GM12878 (cell line): ENCODE data around the gene GABBR2. TPM values are rescaled to one million over a fixed set of nuclear protein-coding genes. Genes with fewer than 3 reads are reported as not detected.

Source experiments
- ATAC-seq: fragments of 200-7000 bp; cut with Tn5 transposase; 3 replicates; pipeline ENCODE4 v1.9.1; 2020; ENCODE audit warnings: mild to moderate bottlenecking, moderate library complexity
- BruUV-seq: library from RNA; stranded (reverse); fragments of 400-500 nt; replicated peaks from 2 replicates; lab custom pipeline; 2021; lab: Mats Ljungman, UMichigan
- CTCF ChIA-PET: fragments of 300-600 bp; sonication (Branson Sonifier 250); formaldehyde crosslinking; extraction: SDS; loops from one replicate; lab custom pipeline; 2021; ENCODE audit warnings: inconsistent platforms; lab: Yijun Ruan, JAX
- POLR2A ChIA-PET: fragments of 350-600 bp; formaldehyde crosslinking; extraction: SDS; loops from one replicate; lab custom pipeline; 2021; ENCODE audit warnings: inconsistent platforms; lab: Charles Lee
- RAD21 ChIA-PET: fragments of 300-600 bp; sonication (Branson Sonifier 250); formaldehyde crosslinking; loops from one replicate; lab custom pipeline; 2023; ENCODE audit warnings: antibody characterized with exemption; ENCODE audit not compliant: unreplicated experiment; lab: Charles Lee
- SMC1A ChIA-PET: fragments of 300-600 bp; sonication (Branson Sonifier 250); formaldehyde crosslinking; loops from one replicate; lab custom pipeline; 2023; ENCODE audit not compliant: unreplicated experiment, uncharacterized antibody; lab: Charles Lee
- DNase-seq: peaks from one replicate; pipeline ENCODE4 v3.0.0-alpha.2; 2011; ENCODE audit warnings: low read depth, low spot score
- FAIRE-seq: peaks from 3 replicates; lab custom pipeline; 2011; peaks lifted over from hg19 to GRCh38; lab: Jason Lieb, UNC
- H2AFZ ChIP-seq: 2 replicates; pipeline ENCODE4 v1.6.0; 2011; ENCODE audit warnings: low read depth, low read length, control low read depth; ENCODE audit not compliant: control insufficient read depth
- H3K27ac ChIP-seq: 2 replicates; pipeline ENCODE4 v1.5.1; 2011; ENCODE audit warnings: control low read depth; ENCODE audit not compliant: control insufficient read depth, insufficient read depth
- H3K27me3 ChIP-seq, 2 experiments: replicated peaks in 1 of 2; 2 replicates each; pipeline versions ENCODE4 v1.6.0 to v1.6.1; 2011; ENCODE audit warnings: low read length in 1 of 2; ENCODE audit not compliant: control insufficient read depth in 2 of 2, insufficient read depth in 2 of 2
- H3K36me3 ChIP-seq, 2 experiments: 2 replicates each; pipeline ENCODE4 v1.5.1; 2011; ENCODE audit warnings: low read length in 1 of 2; ENCODE audit not compliant: control insufficient read depth in 2 of 2, insufficient read depth in 2 of 2
- H3K4me1 ChIP-seq: 2 replicates; pipeline ENCODE4 v1.6.1; 2011; ENCODE audit warnings: mild to moderate bottlenecking, low read length, moderate library complexity, mixed read lengths; ENCODE audit not compliant: control insufficient read depth, insufficient read depth
- H3K4me2 ChIP-seq: 2 replicates; pipeline ENCODE4 v1.6.0; 2011; ENCODE audit warnings: control low read depth; ENCODE audit not compliant: control insufficient read depth, insufficient read depth
- H3K4me3 ChIP-seq: fragments of 200-600 bp; sonication (generic); 2 replicates; pipeline ENCODE4 v1.5.1; 2016
- H3K79me2 ChIP-seq: 2 replicates; pipeline ENCODE4 v1.6.0; 2011; ENCODE audit warnings: low read length; ENCODE audit not compliant: control insufficient read depth, insufficient read depth
- H3K9ac ChIP-seq: 2 replicates; pipeline ENCODE4 v1.8.0; 2011; ENCODE audit warnings: low read length, control low read depth, mixed read lengths; ENCODE audit not compliant: control insufficient read depth, insufficient read depth
- H3K9me3 ChIP-seq: replicated peaks from 3 replicates; pipeline ENCODE4 v1.5.1; 2011; ENCODE audit warnings: mild to moderate bottlenecking, low read length; ENCODE audit not compliant: control insufficient read depth, insufficient read depth
- H4K20me1 ChIP-seq: 2 replicates; pipeline ENCODE4 v1.6.0; 2011; ENCODE audit not compliant: control insufficient read depth, insufficient read depth
- CHD2 ChIP-seq: IDR thresholded peaks from 2 replicates; pipeline ENCODE4 v1.6.1; 2011; ENCODE audit warnings: low read depth, low read length, improper control_type of control experiment, borderline replicate concordance
- MEF2A ChIP-seq: IDR thresholded peaks from 2 replicates; pipeline ENCODE4 v1.6.1; 2011; ENCODE audit warnings: low read depth, mild to moderate bottlenecking, low read length, moderate library complexity; ENCODE audit not compliant: insufficient read depth
- NR2C2 ChIP-seq: IDR thresholded peaks from 2 replicates; pipeline ENCODE4 v1.6.1; 2011; ENCODE audit warnings: borderline replicate concordance, low read depth; ENCODE audit not compliant: control insufficient read depth, insufficient read length
- RELA ChIP-seq: fragments of 450-650 bp; IDR thresholded peaks from 2 replicates; pipeline ENCODE4 v1.8.0; 2014; ENCODE audit warnings: borderline replicate concordance; ENCODE audit not compliant: partially characterized antibody
- SMAD1 ChIP-seq: fragments of 450-650 bp; IDR thresholded peaks from 2 replicates; pipeline ENCODE4 v1.6.1; 2018; ENCODE audit warnings: mild to moderate bottlenecking, low read depth; ENCODE audit not compliant: partially characterized antibody
- SMAD5 ChIP-seq: IDR thresholded peaks from 2 replicates; pipeline ENCODE4 v1.6.1; 2016; ENCODE audit warnings: antibody characterized with exemption, low read depth
- SMC3 ChIP-seq: IDR thresholded peaks from 2 replicates; pipeline ENCODE4 v1.6.1; 2011; ENCODE audit warnings: low read length, improper control_type of control experiment, borderline replicate concordance
- SUPT20H ChIP-seq: IDR thresholded peaks from 2 replicates; pipeline ENCODE4 v1.6.1; 2011; ENCODE audit warnings: low read depth, mild to moderate bottlenecking, low read length, moderate library complexity, borderline replicate concordance; ENCODE audit not compliant: control insufficient read depth
- TBL1XR1 ChIP-seq: IDR thresholded peaks from 2 replicates; pipeline ENCODE4 v1.6.1; 2012; ENCODE audit warnings: low read depth, low read length, improper control_type of control experiment
- YY1 ChIP-seq: IDR thresholded peaks from 2 replicates; pipeline ENCODE4 v1.6.1; 2011; ENCODE audit warnings: low read depth, mild to moderate bottlenecking, low read length
- ZBED1 ChIP-seq: IDR thresholded peaks from 2 replicates; pipeline ENCODE4 v1.6.1; 2016; ENCODE audit warnings: borderline replicate concordance
- WGBS: methylation state at CpG from one replicate; pipeline ENCODE4 v1.1.6; 2016; ENCODE audit warnings: low lambda C conversion rate; ENCODE audit not compliant: insufficient replicate concordance, insufficient coverage; ENCODE audit errors: missing lambda C conversion rate; 5-methylcytosine and 5-hydroxymethylcytosine counted together
- in situ Hi-C: fragments of 300-500 bp; cut with MboI; formaldehyde crosslinking; loops from 9 replicates; pipeline ENCODE4 v1.14.3; 2018; ENCODE audit warnings: mixed read lengths
- intact Hi-C: fragments of 100-400 bp; cut with micrococcal nuclease; formaldehyde crosslinking; loops from one replicate; pipeline ENCODE4 v1.14.2; 2022; ENCODE audit not compliant: unreplicated experiment
- polyA plus RNA-seq, 11 experiments: library from polyadenylated mRNA; depleted of rRNA in 4 of 11; unstranded in 6 of 11; stranded (reverse) in 5 of 11; fragments of >200 nt; fragmentation: Nextera tagmentation in 4 of 11; fragmentation: Illumina TruSeq in 1 of 11; extraction: Ambion mirVana in 4 of 11; extraction: Trizol in 1 of 11; gene quantifications; 1 replicate in 1 of 11; 2 replicates in 10 of 11; pipeline versions ENCODE4 v1.2.1 to v1.2.3, GENCODE V29; 2011 to 2016; ENCODE audit warnings: inconsistent platforms in 2 of 11, missing spikeins in 2 of 11, low read depth in 1 of 11
- total RNA-seq, 4 experiments: library from RNA; depleted of rRNA in 3 of 4; stranded (reverse); fragments of >200 nt in 3 of 4; fragmentation: Illumina TruSeq in 1 of 4; extraction: Trizol in 1 of 4; gene quantifications; 2 replicates each; pipeline versions ENCODE4 v1.2.1 to v1.2.3, GENCODE V29; 2013 to 2021
- TF ChIP-seq, protein P1 (sequence below): fragments of 150-350 bp; IDR thresholded peaks from 2 replicates; pipeline ENCODE4 v1.6.1; 2014; ENCODE audit warnings: mild to moderate bottlenecking, low read depth, low read length
- TF ChIP-seq, protein P2 (sequence below): fragments of 450-650 bp; IDR thresholded peaks from 2 replicates; pipeline ENCODE4 v1.6.1; 2017; ENCODE audit warnings: antibody characterized with exemption, mild to moderate bottlenecking, moderate library complexity
- TF ChIP-seq, protein P3 (sequence below): fragments of 450-650 bp; IDR thresholded peaks from 2 replicates; pipeline ENCODE4 v1.6.1; 2016; ENCODE audit warnings: mild to moderate bottlenecking

Gene GABBR2
- total and polyA plus RNA-seq, 10 of the 15 experiments (the other 5 are each of a cell fraction or from before 2014, with no cell fraction given), result 0.02 to 2.2 (median 0.06) TPM; not detected in 2

DNA sequence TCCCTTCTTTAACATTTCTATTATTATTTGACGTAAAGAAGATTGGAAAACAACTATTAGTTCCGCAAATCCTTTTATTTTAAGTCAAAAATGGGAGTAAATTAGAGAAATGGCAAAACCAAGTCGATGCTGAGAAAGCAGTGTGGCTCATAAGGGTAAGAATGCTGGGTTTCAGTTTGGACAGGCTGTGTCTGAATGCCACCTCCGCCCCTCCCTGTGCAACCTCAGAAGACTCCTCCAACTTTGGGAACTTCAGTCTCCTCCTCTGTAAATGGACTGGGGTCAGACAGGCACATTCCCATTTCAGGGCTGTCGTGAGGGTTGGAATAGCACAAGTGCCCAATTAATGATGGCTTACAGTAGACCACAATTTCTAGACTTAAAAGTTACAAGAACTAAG, 154.0 kb downstream of the GABBR2 start:
- WGBS, result 1% methylated on average over 5 of the region's 5 CpGs

More for the DNA sequence above, 154.0 kb downstream of the GABBR2 start:
- ATAC-seq (no peak), DNase-seq (no peak), FAIRE-seq (no peak)
- Histone ChIP-seq H2AFZ (no peak overlapping the region), H3K9me3 (no peaks in the 10 kb centered on the region), H3K4me2 (no peak overlapping the region), H3K4me1 (no peaks in the 10 kb centered on the region), H3K27me3 (no peaks in the 10 kb centered on the region), H3K36me3 (no peaks in the 10 kb centered on the region), H3K9ac (no peak overlapping the region), H3K79me2 (no peaks in the 10 kb centered on the region), H3K4me3 (no peak overlapping the region), H3K27ac (no peak overlapping the region), H4K20me1 (no peaks in the 10 kb centered on the region)
- BruUV-seq, result no TSS peak
- SMC1A ChIA-PET, result no interaction called here
- RAD21 ChIA-PET, result no interaction called here
- POLR2A ChIA-PET, result no interaction called here
- in situ Hi-C loops, result no loop called here
- intact Hi-C loops, result no loop called here
- CTCF ChIA-PET, result no interaction called here
- TF ChIP-seq SMAD1 (no peak), SMC3 (no peak), SUPT20H (no peak), ZBED1 (no peak), YY1 (no peak), MEF2A (no peak), SMAD5 (no peak), CHD2 (no peak), RELA (no peak), TBL1XR1 (no peak), NR2C2 (no peak)
- TF ChIP-seq, protein P1, sequence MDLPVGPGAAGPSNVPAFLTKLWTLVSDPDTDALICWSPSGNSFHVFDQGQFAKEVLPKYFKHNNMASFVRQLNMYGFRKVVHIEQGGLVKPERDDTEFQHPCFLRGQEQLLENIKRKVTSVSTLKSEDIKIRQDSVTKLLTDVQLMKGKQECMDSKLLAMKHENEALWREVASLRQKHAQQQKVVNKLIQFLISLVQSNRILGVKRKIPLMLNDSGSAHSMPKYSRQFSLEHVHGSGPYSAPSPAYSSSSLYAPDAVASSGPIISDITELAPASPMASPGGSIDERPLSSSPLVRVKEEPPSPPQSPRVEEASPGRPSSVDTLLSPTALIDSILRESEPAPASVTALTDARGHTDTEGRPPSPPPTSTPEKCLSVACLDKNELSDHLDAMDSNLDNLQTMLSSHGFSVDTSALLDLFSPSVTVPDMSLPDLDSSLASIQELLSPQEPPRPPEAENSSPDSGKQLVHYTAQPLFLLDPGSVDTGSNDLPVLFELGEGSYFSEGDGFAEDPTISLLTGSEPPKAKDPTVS, result no peak
- TF ChIP-seq, protein P2, sequence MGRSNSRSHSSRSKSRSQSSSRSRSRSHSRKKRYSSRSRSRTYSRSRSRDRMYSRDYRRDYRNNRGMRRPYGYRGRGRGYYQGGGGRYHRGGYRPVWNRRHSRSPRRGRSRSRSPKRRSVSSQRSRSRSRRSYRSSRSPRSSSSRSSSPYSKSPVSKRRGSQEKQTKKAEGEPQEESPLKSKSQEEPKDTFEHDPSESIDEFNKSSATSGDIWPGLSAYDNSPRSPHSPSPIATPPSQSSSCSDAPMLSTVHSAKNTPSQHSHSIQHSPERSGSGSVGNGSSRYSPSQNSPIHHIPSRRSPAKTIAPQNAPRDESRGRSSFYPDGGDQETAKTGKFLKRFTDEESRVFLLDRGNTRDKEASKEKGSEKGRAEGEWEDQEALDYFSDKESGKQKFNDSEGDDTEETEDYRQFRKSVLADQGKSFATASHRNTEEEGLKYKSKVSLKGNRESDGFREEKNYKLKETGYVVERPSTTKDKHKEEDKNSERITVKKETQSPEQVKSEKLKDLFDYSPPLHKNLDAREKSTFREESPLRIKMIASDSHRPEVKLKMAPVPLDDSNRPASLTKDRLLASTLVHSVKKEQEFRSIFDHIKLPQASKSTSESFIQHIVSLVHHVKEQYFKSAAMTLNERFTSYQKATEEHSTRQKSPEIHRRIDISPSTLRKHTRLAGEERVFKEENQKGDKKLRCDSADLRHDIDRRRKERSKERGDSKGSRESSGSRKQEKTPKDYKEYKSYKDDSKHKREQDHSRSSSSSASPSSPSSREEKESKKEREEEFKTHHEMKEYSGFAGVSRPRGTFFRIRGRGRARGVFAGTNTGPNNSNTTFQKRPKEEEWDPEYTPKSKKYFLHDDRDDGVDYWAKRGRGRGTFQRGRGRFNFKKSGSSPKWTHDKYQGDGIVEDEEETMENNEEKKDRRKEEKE, result no peak
- TF ChIP-seq, protein P3, sequence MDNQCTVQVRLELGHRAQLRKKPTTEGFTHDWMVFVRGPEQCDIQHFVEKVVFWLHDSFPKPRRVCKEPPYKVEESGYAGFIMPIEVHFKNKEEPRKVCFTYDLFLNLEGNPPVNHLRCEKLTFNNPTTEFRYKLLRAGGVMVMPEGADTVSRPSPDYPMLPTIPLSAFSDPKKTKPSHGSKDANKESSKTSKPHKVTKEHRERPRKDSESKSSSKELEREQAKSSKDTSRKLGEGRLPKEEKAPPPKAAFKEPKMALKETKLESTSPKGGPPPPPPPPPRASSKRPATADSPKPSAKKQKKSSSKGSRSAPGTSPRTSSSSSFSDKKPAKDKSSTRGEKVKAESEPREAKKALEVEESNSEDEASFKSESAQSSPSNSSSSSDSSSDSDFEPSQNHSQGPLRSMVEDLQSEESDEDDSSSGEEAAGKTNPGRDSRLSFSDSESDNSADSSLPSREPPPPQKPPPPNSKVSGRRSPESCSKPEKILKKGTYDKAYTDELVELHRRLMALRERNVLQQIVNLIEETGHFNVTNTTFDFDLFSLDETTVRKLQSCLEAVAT, result no peak
